Loucy (cell line): ENCODE measurements around the gene FRMD4A.

Experiments used
- CTCF ChIP-seq: fragments of 200-600 bp; sonication (generic); conservative IDR thresholded peaks from 2 replicates; pipeline ENCODE4 v1.5.1; 2014; ENCODE audit warnings: mild to moderate bottlenecking, antibody characterized with exemption, low read length
- EZH2phosphoT487 ChIP-seq: fragments of 200-600 bp; IDR thresholded peaks from 2 replicates; pipeline ENCODE4 v1.6.1; 2018; ENCODE audit warnings: antibody characterized with exemption, mild to moderate bottlenecking, moderate library complexity, borderline replicate concordance

DNA sequence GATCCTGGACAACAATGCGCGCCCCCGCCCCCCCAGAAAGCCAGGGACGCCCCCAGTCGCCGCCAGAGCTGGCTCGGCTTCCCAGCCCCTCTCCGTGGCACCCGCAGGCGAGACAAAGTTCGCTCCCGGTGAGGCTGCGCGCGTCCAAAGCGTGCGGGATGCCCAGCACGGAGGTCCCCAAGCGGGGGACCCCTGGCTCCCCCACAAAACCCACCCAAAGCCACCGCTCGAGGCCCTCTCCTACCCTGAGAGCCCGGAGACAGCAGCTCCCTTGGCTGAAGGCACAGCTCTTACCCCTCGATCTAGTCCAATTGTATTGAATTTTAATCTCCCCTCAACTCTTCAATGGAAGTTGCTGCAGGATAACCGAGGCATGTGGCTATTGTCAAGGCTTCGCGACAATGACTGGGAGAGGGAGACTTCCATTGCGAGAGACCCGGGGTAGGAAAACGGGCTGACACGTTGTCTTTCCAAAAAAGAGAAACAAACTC lies 438.7 kb downstream of the FRMD4A start:
- TF ChIP-seq CTCF (no peak), EZH2phosphoT487 (no peak)
